Spleen (tissue), 11 donors: ENCODE measurements around the gene AJAP1. TPM values are rescaled to one million over a fixed set of nuclear protein-coding genes. Genes with fewer than 3 reads are reported as not detected.

Experiments
- DNase-seq: peaks from one replicate; pipeline ENCODE4 v3.0.0-alpha.2; 2020
- H3K27ac ChIP-seq, 8 donors: fragments of 200-600 bp; sonication (generic) in 7 of 8; 1 replicate in 4 of 8; 2 replicates in 4 of 8; pipeline versions ENCODE4 v1.5.0 to v1.8.0; 2016 to 2021; ENCODE audit warnings: inconsistent platforms in 4 of 8, mild to moderate bottlenecking in 4 of 8, moderate library complexity in 1 of 8
- H3K27me3 ChIP-seq, 7 donors: fragments of 200-600 bp; sonication (generic) in 6 of 7; replicated peaks in 1 of 7; 1 replicate in 4 of 7; 2 replicates in 3 of 7; pipeline versions ENCODE4 v1.5.0 to v1.8.0; 2016 to 2021; ENCODE audit warnings: inconsistent platforms in 3 of 7, mild to moderate bottlenecking in 1 of 7
- H3K36me3 ChIP-seq, 6 donors: fragments of 200-600 bp; sonication (generic) in 5 of 6; 1 replicate in 4 of 6; 2 replicates in 2 of 6; pipeline versions ENCODE4 v1.5.0 to v1.8.0; 2016 to 2021; ENCODE audit warnings: inconsistent platforms in 2 of 6
- H3K4me1 ChIP-seq, 6 donors: fragments of 200-600 bp; sonication (generic) in 5 of 6; 1 replicate in 3 of 6; 2 replicates in 3 of 6; pipeline versions ENCODE4 v1.5.0 to v1.8.0; 2016 to 2021; ENCODE audit warnings: inconsistent platforms in 3 of 6
- H3K4me3 ChIP-seq, 8 donors: fragments of 200-600 bp; sonication (generic) in 7 of 8; 1 replicate in 4 of 8; 2 replicates in 4 of 8; pipeline versions ENCODE4 v1.5.0 to v1.8.0; 2016 to 2021; ENCODE audit warnings: inconsistent platforms in 4 of 8, mild to moderate bottlenecking in 4 of 8, moderate library complexity in 2 of 8
- H3K9me3 ChIP-seq, 8 donors: fragments of 200-600 bp; sonication (generic) in 7 of 8; 1 replicate in 4 of 8; 2 replicates in 4 of 8; pipeline versions ENCODE4 v1.5.0 to v1.8.0; 2016 to 2021; ENCODE audit warnings: inconsistent platforms in 4 of 8
- CTCF ChIP-seq, 11 experiments: fragments of 200-600 bp in 7 of 11; fragments of 450-650 bp in 4 of 11; sonication (generic) in 4 of 11; IDR thresholded peaks in 8 of 11; conservative IDR thresholded peaks in 3 of 11; 1 replicate in 7 of 11; 2 replicates in 4 of 11; pipeline versions ENCODE4 v1.4.0 to v1.8.0; 2016 to 2021; ENCODE audit warnings: antibody characterized with exemption in 11 of 11, inconsistent platforms in 4 of 11, mild to moderate bottlenecking in 1 of 11
- POLR2A ChIP-seq, 3 donors: fragments of 450-650 bp; IDR thresholded peaks; one replicate each; pipeline ENCODE4 v1.5.1; 2017; ENCODE audit warnings: antibody characterized with exemption in 3 of 3, mild to moderate bottlenecking in 1 of 3
- POLR2AphosphoS5 ChIP-seq, 3 donors: sonication (generic); formaldehyde crosslinking; IDR thresholded peaks; one replicate each; pipeline ENCODE4 v1.5.1; 2017; ENCODE audit warnings: antibody characterized with exemption in 3 of 3
- WGBS, 5 donors: extraction: QIAGEN DNeasy Blood & Tissue Kit in 3 of 5; methylation state at CpG; one replicate each; pipeline versions ENCODE4 v1.1.5 to v1.1.7; 2013 to 2018; 5-methylcytosine and 5-hydroxymethylcytosine counted together
- intact Hi-C: fragments of 100-400 bp; cut with DNase I; formaldehyde crosslinking; loops from one replicate; pipeline ENCODE4 v1.15.0; 2023; ENCODE audit warnings: low total_unique reads
- polyA plus RNA-seq, 3 donors: library from polyadenylated mRNA; stranded (reverse); fragments of 200-250 nt; gene quantifications; one replicate each; pipeline ENCODE4 v1.2.1, GENCODE V29; 2013
- total RNA-seq, 7 donors: library from RNA; depleted of rRNA in 3 of 7; stranded (reverse); fragments of >200 nt in 3 of 7; fragmentation: NEBNext Ultra II Directional in 4 of 7; extraction: Animal tissue kit (Norgen Biotek cat#: 25700) in 4 of 7; gene quantifications; one replicate each; pipeline versions ENCODE4 v1.1.0 to v1.2.1, GENCODE V29; 2016 to 2021
- donor health status: healthy with polysubstance abuse.
- donor health status: DM: no; HTN: no; CAD: no; lungs with moderate emphysema.
- donor health status: DM: no; HTN: no; CAD: no.
- donor health status: Bipolar disorder and iron deficiency.
- donor health status: healthy.
- donor health status: DM: no; HTN: no; CAD: no.
- donor health status: DM: yes; HTN: yes; CAD: no.

The AJAP1 gene
- total and polyA plus RNA-seq, 10 donors: 0.04 to 13.3 (median 2.4) TPM

GRCh38 chr1:4755864-4756504 lies 101.6 kb downstream of the AJAP1 start:
- WGBS, 5 donors: 74 to 79% (median 74%) methylated on average over 6 to 8 of the region's 8 CpGs
- Histone ChIP-seq H3K27me3 (peaks cover 0 to 34% (median 0%) of the 10 kb centered on the region in 7 donors), H3K27ac (no peak overlapping the region), H3K9me3 (peaks cover 0 to 43% (median 24%) of the 10 kb centered on the region in 8 donors), H3K4me1 (no peaks in the 10 kb centered on the region), H3K4me3 (no peak overlapping the region), H3K36me3 (no peaks in the 10 kb centered on the region)
- intact Hi-C loops: no loop called here
- no peak for DNase-seq
- no peak for TF ChIP-seq POLR2AphosphoS5 (IDR thresholded peaks at IDR 0.05)
- no peak for TF ChIP-seq POLR2A (IDR thresholded peaks at IDR 0.05)
- no peak for TF ChIP-seq CTCF (IDR thresholded peaks at IDR 0.05 in 8 of 11, conservative IDR thresholded peaks at IDR 0.05 in 3 of 11)

GRCh38 chr1:4756851-4757580 lies 102.6 kb downstream of the AJAP1 start:
- no peaks in the 10 kb centered on the region for H3K4me1 ChIP-seq
- H3K36me3 ChIP-seq: no peaks in the 10 kb centered on the region
- intact Hi-C loops: no loop called here
- H3K27me3 ChIP-seq: peaks cover 0 to 33% (median 0%) of the 10 kb centered on the region in 7 donors
- WGBS, 5 donors: 67 to 81% (median 73%) methylated on average over 8 to 10 of the region's 10 CpGs
- no peak overlapping the region for H3K4me3 ChIP-seq
- no peak for TF ChIP-seq POLR2AphosphoS5 (IDR thresholded peaks at IDR 0.05)
- no peak for TF ChIP-seq POLR2A (IDR thresholded peaks at IDR 0.05)
- no peak for TF ChIP-seq CTCF (IDR thresholded peaks at IDR 0.05 in 8 of 11, conservative IDR thresholded peaks at IDR 0.05 in 3 of 11)
- H3K9me3 ChIP-seq: peaks cover 0 to 43% (median 24%) of the 10 kb centered on the region in 8 donors
- H3K27ac ChIP-seq: no peak overlapping the region
- DNase-seq: no peak

GRCh38 chr1:4759671-4760070 lies 105.3 kb downstream of the AJAP1 start:
- intact Hi-C loops: no loop called here
- no peak overlapping the region for H3K27ac ChIP-seq
- TF ChIP-seq POLR2A (IDR thresholded peaks at IDR 0.05) (no peak), POLR2AphosphoS5 (IDR thresholded peaks at IDR 0.05) (no peak), CTCF (IDR thresholded peaks at IDR 0.05 in 8 of 11, conservative IDR thresholded peaks at IDR 0.05 in 3 of 11) (no peak)
- H3K4me1 ChIP-seq: no peaks in the 10 kb centered on the region
- no peak overlapping the region for H3K4me3 ChIP-seq
- DNase-seq: no peak
- H3K36me3 ChIP-seq: no peaks in the 10 kb centered on the region
- 74 to 80% (median 75%) methylated on average over 5 to 8 of the region's 8 CpGs for WGBS, 5 donors
- peaks cover 0 to 29% (median 11%) of the 10 kb centered on the region in 8 donors for H3K9me3 ChIP-seq
- H3K27me3 ChIP-seq: peaks cover 0 to 33% (median 0%) of the 10 kb centered on the region in 7 donors

GRCh38 chr1:4760088-4760487 lies 105.7 kb downstream of the AJAP1 start:
- intact Hi-C loops: no loop called here
- DNase-seq: no peak
- Histone ChIP-seq H3K27ac (no peak overlapping the region), H3K9me3 (peaks cover 0 to 25% (median 10%) of the 10 kb centered on the region in 8 donors), H3K27me3 (peaks cover 0 to 35% (median 0%) of the 10 kb centered on the region in 7 donors), H3K36me3 (no peaks in the 10 kb centered on the region), H3K4me3 (no peak overlapping the region), H3K4me1 (no peaks in the 10 kb centered on the region)
- 64 to 77% (median 75%) methylated on average over 5 of the region's 5 CpGs for WGBS, 5 donors
- TF ChIP-seq POLR2A (IDR thresholded peaks at IDR 0.05): no peak
- TF ChIP-seq POLR2AphosphoS5 (IDR thresholded peaks at IDR 0.05): no peak
- TF ChIP-seq CTCF (IDR thresholded peaks at IDR 0.05 in 8 of 11, conservative IDR thresholded peaks at IDR 0.05 in 3 of 11): no peak
